MM.1S (cell line): ENCODE results near the gene ANKHD1.

Experiments used
- CTCF ChIP-seq: fragments of 300-600 bp; sonication (generic); IDR thresholded peaks from 2 replicates; pipeline ENCODE4 v1.5.1; 2016; ENCODE audit warnings: antibody characterized with exemption, low read length, mixed read lengths
- EZH2 ChIP-seq: fragments of 300-600 bp; sonication (generic); optimal IDR thresholded peaks from 2 replicates; pipeline ENCODE3; 2017; ENCODE audit warnings: low read depth, mild to moderate bottlenecking, antibody characterized with exemption, low read length, mixed read lengths

- TF ChIP-seq CTCF (no peak), EZH2 (no peak)
These were observed 78.8 kb downstream of the ANKHD1 start for GRCh38 chr5:140480310-140481014.
